Raji (cell line): ENCODE results near the gene BORA.

Experiments
- POLR2A ChIP-seq: IDR thresholded peaks from 2 replicates; pipeline ENCODE4 v1.6.1; 2011; ENCODE audit warnings: low read depth, low read length, control low read depth; ENCODE audit not compliant: insufficient read depth

Gene BORA

DNA sequence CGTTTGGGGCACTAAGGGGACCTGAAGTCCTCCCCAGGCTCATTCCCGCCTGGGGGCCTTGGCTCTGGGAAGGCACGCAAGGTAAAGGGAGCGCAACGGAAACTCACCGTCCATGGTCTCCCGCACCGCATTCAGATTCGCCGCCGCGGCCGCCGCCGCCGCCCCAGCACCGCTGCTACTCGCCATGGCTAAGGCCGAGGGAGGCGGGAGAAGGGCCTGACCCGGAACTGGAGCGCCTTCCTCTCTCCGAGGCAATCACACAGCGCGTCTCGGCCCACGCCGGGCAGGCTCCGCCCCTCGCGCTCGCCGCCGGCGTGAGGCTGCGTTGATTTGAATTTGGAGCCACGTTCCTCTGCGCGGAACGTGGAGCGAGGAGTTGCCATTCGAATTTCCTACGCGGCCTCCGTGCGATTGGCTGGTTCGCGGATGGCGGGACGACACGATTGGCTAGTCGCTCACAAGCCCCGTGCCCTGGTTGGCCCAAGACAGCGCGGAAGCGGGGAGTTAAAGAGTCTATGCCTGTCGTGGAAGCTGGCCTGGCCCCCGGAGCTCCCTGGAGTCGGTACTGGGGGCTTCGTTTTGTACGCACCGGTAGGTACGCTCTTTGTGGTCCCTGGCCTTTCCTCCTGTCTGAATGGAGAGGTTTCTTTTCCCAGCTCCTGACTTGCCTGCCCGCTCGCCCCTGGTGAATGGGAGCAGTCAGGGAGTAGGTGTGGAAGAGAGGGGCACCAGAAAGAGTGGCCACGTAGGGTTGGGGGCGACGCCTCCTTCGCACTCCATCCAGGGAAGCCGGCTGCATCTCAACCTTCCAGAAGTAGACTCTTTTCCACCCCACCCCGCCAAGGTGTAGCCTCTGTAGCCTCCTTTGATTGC lies at the start of gene BORA, which contains the start of gene MZT1:
TSS of gene BORA (plus strand) at position 507 of the 873 bp plus-strand sequence. CDS start 1,018 bp downstream, outside the sequence.
TSS of gene MZT1 (minus strand) at position 213 of the 873 bp plus-strand sequence. CDS start at position 186, 27 bp downstream.
- peak; percentile 81 for TF ChIP-seq POLR2A

DNA sequence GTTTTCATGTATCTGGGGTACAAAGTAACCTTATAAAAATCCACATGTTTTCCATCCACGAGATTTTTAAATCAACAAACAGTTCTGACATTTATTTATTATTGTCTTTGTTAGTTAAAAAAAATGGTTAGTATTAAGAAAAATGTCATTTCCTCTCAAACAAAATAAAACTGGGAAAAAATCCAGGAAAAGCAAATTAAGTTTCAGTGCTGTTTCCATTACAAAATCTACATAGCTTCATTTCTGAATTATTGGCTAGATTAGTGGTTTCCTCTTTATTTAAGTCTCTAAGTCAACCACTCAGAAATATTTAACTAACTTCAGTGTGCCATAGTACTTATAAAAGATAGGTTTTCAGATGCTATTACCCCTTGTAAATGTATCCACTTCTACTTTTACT lies 49.4 kb upstream of the BORA start:
- no peak for TF ChIP-seq POLR2A

DNA sequence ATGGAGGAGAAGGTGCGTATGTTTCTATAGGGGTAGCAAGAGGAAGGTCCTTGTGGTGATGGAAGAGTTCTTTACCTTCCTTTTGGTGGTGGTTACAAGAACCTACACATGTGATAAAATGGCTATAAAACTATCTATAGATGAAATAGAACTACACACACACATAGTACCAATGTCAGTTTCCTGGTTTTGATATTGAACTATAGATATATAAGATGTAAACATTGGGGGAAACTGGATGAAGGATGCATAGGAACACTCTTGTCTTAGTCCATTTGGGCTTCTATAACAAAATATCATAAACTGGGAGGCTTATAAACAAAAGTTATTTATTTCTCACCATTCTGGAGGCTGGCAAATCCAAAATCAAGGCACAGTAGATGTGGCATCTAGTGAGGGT lies 47.4 kb upstream of the BORA start:
- no peak for TF ChIP-seq POLR2A

DNA sequence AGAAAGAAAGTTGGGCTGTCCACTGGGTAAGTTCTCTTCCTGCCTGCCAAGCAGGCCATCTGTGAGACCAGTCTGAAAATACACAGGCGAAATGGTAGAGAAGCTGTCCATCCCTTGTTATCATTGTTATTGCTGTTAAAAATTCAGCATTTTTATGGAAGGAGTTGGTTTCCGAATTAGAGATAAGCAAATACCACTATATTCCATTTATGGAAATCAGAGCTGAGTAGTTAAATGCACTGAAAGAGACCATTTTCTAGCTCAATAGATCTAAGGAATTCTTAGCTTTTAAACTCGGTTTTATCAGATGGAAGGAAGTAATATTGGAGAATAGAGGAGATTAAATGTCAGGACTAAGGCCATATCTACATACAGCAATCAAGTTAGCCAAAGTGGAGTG lies 41.0 kb upstream of the BORA start:
- no peak for TF ChIP-seq POLR2A

DNA sequence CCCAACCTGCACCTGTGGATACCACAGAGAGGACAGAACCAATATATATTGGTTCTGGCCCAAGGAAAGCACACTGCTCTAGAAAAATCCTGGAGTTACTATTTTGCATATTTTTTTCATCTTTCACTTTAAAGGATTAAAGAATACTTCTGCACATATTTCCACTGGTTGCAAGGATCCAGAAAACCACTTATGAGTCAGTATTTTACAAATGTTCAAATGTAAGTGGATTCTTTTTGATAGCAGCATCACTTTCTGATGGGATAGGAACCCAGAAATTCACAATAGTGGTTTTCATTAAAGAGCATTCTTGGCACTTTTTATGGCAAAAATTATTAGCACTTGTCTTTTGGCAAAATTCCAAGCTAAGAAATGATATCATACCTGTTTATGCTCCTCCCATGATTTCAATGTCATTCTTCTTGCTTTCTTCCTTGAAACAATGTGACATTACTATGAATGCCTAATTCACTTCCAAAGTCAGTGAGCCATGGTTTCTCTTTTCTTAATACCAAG lies 38.5 kb upstream of the BORA start:
- no peak for TF ChIP-seq POLR2A

DNA sequence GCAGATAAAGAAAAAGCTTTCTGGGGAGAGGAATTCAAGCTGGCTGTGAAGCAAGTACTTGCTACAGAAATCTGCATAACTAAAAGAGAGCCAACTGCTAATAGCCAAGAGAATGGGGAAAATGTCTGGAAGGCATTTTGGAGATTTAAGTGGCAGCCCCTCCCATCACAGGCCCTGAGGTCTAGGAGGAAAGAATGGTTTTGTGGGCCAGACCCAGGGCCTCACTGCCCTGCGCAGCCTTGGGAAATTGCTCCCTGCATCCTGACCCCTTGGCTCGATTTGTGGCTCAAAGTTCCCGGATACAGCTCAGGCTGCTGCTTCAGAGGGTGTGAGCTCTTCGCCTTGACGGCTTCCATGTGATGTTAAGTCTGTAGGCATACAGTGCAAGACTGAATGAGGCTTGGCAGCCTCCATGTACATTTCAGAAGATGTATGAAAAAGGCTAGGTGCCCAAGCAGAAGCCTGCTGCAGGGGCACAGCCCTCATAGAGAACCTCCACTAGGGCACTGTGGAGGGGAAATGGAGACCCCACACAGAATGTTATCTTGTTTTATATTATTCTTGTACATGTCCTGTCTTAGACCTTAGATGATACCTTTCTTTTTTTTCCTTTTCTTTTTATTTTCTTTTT lies 34.7 kb upstream of the BORA start:
- TF ChIP-seq POLR2A: no peak

DNA sequence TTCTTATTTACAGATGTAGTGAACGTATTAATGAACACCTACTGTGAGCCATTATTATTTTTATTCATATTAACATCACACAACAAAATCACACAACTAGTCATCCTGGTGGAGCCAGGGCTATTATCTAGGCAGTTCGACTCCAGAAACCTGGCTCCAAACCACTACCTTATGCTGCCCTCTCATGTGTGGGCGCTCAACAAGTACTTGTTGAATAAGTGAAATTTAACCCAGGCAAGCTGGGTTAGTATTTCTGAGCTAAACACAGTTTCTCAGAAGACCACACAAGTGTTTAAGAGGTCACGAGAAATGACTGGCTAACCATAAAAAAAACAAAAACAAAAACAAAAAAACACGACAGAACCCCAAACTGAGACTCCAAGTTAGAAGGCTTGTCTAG lies 33.9 kb upstream of the BORA start:
- TF ChIP-seq POLR2A: no peak

DNA sequence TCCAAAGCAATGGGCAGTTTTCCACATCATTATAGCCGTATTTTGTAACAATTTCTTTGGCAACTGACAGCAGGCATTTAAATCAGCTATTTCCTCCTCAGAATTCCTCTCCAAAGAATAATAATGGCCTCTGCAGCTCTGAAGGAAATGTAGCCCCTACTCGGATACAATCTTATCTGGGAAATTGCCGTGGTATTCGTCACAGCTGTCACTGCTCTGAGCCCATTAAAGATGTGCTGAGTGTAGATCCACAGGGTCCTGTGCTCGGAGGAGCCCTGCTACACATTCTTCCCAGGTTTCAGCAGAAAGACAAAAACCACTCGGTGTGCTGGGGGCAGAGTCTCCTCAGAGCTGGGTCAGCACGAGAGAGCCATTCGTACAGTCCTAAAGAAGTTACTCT lies 33.4 kb upstream of the BORA start:
- no peak for TF ChIP-seq POLR2A

DNA sequence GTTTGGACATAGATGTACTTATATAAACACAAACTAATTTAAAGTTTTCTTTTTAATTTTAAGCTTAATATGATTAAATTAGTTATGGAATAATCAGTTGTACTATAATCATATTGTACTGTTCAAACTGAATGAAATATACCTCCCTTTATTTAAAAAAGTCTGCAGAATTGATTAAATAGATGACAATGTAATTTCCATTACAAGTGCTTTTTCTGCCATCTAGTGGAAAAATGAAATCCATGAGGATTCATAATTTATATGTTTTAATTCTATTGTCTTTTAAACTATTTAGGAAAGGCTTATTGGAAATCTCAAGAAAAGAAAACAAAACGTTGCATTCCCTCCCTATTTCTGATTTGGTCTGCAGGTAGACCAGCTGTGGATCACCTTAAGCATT lies 31.1 kb upstream of the BORA start:
- TF ChIP-seq POLR2A: no peak

DNA sequence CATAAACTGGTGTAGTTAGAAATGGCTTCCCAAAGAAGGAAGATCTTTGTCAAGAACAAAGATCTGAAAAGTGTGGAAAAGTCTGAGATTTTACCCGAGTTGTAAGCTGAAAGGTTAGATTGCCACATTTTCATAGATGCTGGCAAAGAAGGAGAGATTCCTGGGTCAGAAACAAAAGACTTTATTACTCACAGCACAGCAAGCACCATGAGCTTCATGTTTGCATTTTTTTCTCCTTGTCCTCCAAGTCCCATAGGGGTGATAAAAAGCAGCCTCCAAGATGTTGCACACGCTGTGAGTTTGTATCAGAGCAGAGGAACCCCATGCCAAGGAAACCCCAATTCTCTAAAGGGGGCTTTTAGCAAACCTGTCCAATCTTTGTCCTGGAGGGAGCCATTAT lies 29.6 kb upstream of the BORA start:
- TF ChIP-seq POLR2A: no peak

DNA sequence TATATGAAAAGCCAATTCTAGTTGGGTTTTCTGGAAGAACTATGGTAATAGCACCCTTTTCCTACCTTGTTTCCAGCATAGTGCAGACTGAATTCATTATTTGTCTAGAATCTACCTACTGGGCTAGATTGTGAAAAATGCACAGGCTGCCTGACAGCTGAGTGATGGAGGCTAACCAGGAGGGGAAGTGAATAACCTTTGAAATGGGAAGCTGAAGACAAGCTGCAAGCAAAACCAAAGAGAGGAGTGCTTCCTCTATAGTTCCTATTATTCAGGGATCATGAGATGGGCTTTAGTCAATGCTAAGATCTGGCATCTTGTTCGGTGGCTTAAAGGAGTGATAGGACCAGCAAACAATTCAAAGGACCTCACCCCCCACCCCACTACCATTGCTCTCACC lies 27.2 kb upstream of the BORA start:
- TF ChIP-seq POLR2A: no peak

DNA sequence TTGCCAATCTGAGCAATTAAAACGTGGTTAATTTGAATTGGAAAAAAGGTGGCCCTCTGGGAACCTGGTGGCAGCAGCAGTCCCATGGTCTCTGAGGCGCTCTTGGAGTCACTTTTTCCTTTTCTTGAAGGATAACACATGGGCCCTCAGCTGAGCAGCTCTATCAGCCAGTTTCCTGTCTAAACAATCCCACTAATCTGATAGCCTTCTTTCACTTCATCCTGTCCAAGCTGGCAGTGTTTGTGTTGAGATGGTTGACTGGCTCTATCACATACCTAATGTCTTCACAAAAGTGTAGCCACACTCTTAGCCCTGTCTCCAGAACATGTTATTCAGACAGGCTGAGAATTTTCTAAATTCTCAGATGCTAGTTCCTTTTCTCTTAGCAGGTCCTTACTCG lies 10.9 kb upstream of the BORA start:
- no peak for TF ChIP-seq POLR2A

DNA sequence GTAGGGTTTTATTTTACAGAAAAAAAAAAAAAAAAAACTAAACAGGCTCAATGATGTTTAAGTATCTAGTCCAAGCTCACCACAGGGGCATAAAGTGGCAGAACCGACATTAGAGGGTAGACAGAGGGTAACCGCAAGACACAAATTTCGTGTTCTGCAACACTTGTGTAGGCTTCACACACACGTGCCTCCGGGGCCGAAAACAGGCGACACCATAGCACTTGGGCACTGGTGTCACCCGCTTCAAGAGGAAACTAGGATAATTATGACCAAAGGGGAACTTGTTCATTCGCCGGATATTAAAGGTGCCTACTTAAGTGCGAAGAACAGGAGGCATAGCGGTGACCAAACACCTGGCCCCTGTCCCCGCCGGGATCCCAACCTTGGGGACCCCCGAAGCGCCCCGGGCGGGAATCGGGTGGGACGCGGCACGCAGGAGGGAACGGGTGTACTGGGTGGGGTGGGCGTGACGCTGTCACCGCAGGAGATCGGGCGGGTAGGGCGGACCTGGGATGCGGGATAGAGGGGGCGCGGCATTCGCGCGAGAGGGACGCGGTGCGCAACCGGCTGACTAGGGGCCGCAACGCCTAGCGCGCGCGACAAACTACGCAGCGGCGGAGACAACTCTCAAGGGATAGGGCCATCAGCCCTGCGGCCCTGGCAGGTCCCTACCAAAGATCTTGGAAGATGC lies 852 bp upstream of the BORA start:
- no peak for TF ChIP-seq POLR2A

DNA sequence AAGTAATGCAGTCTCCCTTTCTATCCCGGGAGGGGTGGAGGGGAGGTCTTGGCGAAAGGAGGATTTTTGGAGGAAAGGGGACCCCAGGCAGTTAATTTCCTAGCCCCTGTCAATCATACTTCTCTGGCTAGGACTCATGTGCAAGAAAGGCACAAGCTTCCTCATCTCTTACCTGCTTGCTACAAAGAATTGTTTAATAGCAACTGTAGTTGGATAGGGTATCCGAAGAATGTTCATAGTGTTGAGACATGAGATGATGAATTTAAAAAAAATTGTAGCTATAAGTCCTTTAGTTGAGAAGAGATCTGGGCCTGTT lies 525 bp downstream of the BORA start:
- TF ChIP-seq POLR2A: no peak

DNA sequence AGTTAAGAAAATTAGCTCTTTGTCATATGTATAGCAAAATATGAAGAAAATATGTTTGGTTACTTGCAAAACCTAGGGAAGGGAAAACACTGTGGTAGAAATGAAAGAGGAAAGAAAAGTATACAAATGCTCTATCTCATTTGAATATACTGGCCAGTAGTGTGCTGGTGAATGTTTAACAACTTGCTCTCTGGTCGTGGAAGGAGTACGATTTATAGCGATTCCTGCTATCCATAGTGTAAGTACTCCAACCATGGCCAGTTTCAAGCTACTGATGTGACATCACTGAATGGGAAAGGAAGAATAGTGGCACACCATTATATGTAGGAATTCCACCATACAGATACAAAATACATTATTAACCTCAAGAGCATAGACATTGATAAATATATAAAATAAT lies 9.3 kb downstream of the BORA start:
- no peak for TF ChIP-seq POLR2A

DNA sequence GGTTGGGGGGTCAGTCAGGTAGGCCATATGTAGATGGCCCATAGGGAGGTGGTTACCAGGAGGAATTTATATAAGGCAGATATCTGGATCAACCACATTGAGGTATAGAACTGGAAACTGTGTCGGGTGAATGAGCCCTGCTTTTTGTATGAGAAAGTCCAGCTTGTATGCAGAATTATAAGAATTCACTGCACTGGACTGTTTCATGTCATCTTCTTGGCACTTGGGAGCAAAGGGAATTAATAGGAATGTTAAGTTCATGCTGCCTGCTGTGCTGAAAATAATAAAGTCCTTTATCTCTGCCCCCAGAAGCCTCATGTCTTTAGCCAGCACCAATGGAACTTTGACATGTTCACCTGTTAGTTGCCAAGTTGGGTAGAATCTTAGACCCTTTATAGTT lies 12.3 kb downstream of the BORA start:
- no peak for TF ChIP-seq POLR2A
